Measurements from ENCODE around the gene MED9.

Gene MED9

DNA sequence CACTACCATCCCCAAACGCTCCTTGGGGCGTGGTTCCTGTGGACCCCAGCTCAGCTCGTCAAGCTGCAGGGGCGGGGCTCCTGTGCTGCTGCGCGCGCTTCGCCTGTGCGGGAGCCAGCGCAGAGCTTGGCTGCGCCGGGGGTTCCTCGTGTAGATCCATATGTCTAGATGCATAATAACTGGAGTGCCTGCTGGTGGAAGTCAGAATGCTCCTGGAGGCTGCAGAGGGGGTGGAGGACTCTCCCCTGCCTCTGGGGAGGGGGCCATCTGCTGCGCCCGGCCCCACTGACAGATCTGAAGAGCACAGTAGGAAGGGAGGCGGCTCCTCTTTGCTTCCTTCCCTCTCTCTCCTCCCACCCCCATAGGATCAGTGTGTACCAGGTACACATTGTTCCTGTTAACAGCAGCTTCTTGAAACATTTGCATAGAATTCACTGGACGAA, 14.8 kb downstream of the MED9 start:
- DNase-seq (ENCODE audit: low read depth), result no peak

DNA sequence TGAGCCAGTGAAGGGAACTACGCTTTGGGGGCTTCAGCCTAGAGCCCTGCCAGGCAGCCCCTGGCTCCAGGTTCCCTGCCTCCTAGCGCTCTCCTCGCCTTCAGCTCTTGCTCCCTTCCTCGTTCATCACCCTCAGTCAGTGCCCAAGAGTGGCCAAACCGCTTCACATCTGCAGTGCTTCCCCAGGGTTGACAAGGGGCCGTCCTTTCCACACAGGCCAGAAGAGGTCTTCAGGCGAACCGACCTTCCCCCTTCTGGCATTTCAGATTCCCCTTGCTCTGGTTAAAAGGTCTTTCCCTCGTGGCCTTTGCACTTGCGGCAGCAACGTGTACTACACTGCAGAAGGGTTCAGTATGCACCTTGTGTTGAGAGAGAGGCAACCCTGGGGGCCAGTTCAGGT, 15.3 kb downstream of the MED9 start:
- DNase-seq (ENCODE audit: low read depth), result no peak

DNA sequence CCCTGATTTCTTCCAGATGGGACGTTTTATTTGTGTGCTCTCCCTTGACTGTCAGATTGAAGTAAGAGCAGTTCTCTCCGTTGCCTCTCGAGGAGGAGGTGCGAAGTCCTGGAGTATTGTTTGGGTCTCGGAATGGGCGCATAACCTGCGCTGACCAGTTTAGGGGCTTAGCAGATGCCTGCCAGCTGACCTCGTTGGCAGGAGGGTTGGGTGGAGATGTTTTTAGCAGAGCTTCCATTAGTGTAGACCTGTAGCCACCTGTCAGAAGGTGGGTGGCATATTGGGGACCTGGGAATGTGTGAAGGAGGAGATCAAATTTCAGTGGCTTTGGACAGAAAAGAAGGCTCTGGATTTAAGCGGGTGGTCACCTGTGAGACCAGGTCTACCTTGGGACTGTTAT, 15.8 kb downstream of the MED9 start:
- DNase-seq (ENCODE audit: low read depth), result no peak

DNA sequence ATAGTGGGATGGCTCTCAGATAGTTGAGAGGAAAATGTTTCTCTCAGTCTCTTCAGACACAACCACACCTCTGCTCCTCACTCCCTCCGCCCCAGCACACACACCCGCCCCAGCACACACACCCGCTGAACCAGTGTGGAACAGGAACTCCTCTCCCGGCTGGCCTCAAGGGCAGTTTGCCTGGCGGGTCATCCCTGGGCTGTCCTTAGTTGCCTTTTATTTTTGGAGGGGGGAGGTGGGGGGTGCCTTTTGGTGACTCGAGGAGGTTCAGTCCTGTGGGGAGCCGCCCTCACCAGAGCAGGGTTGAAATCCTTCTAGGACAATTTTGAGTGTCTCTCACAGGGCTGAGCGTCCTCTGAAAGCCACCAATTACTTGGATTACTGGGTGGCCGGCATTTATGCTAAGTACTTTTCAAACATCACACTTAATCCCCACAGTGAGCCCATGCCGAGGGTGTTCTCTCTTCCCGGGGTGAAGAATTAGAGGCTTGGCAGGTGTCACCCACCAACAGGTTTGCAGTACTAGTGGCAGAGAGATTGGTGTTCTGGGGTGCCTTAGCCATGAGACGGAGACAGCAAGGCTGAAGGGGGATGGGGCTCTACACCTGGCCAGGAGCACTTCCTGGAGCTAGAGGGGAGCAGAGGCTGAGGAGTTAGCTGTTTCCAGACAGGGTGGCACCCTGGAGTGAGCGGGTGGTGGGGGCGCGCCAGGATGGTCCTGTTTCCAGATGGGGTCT, 16.6 kb downstream of the MED9 start:
- no peak for DNase-seq (ENCODE audit: low read depth)

DNA sequence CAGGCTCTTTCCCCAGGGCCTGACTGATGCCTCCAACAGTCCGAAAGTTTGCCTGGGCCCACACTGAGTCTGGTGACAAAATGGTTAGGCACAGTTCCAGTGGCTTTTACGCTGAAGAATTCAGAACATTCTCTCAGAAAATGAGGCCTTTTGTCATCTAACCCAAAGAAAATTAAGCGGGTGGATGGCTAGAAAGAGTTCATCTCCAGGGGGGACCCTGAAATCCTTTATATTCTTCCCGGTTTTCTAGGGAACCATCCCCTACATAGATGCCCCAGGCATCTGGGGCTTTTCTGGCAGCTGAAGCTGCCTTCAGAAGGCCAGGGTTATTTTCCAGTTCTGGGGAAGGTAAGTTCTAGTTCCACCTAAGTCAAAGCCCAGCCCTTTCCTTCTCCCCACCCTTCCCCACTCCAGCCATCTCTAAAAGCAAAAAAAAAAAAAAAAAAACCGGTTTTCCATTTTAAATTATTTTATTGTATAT, 17.2 kb downstream of the MED9 start:
- DNase-seq (ENCODE audit: low read depth), result no peak

GRCh38 chr17:17494499-17494869, 17.7 kb downstream of the MED9 start:
- DNase-seq (ENCODE audit: low read depth), result no peak

GRCh38 chr17:17494870-17495535, 18.2 kb downstream of the MED9 start:
- DNase-seq (ENCODE audit: low read depth), result no peak

GRCh38 chr17:17495536-17496188, 18.9 kb downstream of the MED9 start:
- DNase-seq (ENCODE audit: low read depth), result no peak

- peak; percentile 59 for DNase-seq (ENCODE audit: low read depth)
Observed at GRCh38 chr17:17496189-17497064, 19.6 kb downstream of the MED9 start, which contains the start of gene RASD1. RASD1 (minus strand) TSS chr17:17496395; CDS start chr17:17496181, 214 bp downstream.

GRCh38 chr17:17497065-17497844, 20.5 kb downstream of the MED9 start:
- DNase-seq (ENCODE audit: low read depth), result no peak

GRCh38 chr17:17497845-17498520, 21.2 kb downstream of the MED9 start:
- no peak for DNase-seq (ENCODE audit: low read depth)

GRCh38 chr17:17498606-17499301, 22.0 kb downstream of the MED9 start:
- no peak for DNase-seq (ENCODE audit: low read depth)

- no peak for DNase-seq (ENCODE audit: low read depth)
Observed at GRCh38 chr17:17499402-17500145, 22.8 kb downstream of the MED9 start.

DNA sequence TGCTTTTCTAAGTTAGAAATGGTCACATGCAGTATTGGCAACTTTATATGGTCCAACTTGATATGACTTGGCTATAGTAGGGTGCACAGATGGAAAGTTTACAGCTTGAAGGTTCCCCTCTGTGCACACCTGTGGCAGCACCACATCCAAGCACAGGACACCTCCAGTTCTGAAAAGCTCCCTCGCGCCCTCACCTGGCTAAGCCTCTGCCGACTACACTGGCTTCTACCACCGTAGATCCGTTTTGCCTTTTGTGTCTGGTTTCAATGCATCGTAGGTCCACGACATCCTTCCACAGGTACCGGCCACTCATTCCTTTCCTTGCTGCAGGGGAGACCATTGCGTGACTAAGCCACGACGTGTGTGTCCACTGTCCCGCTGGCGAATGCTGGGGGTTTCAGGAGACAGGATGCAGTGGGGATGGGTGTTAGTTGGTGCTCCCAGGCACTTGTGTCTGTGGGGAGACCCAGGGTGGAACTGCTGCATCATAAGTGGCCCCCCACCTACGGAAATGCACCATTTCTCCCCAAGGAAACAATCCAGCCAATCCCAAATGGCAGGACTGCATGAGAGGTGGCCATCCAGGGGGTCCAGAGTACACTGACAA, 24.3 kb downstream of the MED9 start:
- DNase-seq (ENCODE audit: low read depth), result no peak

- DNase-seq (ENCODE audit: low read depth), result no peak
Observed at GRCh38 chr17:17502741-17503565, 26.2 kb downstream of the MED9 start.

DNA sequence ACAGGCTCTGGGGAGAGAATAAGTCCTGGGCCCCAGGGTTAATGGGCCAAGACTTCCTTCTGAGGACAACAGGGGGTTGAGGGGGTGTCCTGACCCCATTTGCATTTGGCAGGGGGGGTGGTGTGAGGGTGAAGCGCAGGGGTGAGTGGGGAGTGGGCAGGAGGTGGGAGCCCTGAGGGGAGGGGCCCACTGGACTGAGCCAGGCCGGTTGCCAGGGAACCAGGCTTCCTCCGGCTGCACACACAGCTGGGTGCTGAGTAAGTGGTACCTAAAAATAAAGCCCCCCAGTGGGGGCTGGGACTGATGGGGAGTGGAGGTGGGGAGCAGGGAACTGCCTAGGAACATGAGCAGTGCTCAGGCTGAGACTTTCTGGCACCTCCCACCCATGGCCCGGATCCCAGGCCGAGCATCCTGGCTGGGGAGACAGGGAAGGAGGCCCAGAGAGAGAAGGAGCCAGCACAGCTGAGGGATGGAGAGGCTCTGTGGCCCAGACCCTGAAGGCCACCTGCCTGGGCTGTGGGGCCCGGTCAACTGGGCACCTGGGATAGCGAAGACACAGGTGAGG, 26.8 kb downstream of the MED9 start:
- no peak for DNase-seq (ENCODE audit: low read depth)

- no peak for DNase-seq (ENCODE audit: low read depth)
Observed at GRCh38 chr17:17504341-17505140, 27.7 kb downstream of the MED9 start.

Measured in stimulated activated CD8-positive, alpha-beta memory T cell treated with anti-CD3 and anti-CD28 coated beads, Interleukin-12 subunit alpha, Interleukin-12 subunit beta, amount 100 ng/mL, for 1 hour (primary cell).